ENCODE measurements around the gene ARPC1A.
"Not testable (repeated sequence)": the region's sequence is repeated elsewhere in the genome, so short reads cannot be mapped to it uniquely, and the experiment has no call there.

The ARPC1A gene

DNA sequence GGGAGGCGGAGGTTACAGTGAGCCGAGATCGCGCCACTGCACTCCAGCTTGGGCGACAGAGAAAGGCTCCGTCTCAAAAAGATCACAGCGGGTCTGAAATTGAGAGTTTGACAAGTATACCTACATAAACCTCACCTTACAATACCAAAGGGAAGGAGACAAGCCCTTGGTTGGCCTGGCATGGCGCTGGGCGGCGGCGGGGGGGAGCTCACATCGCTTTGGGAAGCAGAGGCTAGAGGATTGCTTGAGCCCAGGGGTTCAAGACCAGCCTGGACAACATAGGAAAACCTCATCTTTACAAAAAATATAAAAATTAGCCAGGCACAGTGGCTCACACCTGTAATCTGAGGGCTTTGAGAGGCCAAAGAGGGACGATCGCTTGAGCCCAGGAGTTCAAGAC, 1.1 kb upstream of the ARPC1A start:
- DNase-seq = no peak

DNA sequence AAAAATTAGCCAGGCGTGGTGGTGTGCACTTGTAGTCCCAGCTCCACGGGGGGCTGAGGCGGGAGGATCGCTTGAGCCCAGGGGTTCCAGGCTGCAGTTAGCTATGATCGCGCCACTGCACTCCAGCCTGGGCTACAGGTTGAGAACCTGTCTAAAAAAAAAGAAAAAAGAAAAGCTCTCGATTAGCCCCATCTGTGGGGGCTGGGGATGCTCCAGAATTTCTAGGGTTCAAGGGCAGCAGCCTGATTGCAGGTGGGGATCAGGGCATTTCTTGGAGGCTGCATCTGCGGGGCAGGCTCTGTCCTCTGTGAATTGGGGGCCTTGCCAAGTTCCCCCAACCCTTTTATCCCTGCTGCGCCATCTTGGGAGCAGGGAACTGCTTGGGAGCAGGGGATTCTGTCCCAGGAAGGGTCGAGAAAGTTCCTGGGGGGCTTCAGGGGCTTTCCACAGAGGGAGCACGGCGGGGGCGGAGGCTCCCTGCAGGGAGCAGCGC, 651 bp upstream of the ARPC1A start:
- no peak for DNase-seq

DNA sequence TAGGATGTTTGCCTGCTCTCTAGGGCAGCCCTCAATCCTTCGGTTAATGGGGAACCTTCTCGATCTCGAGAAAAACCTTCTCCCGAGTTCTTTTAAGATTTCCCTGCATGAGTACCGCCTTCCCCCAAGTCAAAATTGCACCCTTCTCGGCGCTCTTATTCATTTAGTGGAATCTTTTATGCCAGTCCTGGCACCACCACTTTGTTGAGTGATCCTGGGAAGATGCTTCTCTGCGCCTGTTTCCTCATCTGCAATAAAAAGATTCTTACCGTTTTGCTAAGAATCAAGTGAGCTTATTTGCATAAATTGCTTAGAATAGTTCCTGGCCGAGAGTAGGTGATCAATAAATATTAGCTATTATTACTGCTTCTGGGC, 697 bp downstream of the ARPC1A start:
- no peak for DNase-seq

DNA sequence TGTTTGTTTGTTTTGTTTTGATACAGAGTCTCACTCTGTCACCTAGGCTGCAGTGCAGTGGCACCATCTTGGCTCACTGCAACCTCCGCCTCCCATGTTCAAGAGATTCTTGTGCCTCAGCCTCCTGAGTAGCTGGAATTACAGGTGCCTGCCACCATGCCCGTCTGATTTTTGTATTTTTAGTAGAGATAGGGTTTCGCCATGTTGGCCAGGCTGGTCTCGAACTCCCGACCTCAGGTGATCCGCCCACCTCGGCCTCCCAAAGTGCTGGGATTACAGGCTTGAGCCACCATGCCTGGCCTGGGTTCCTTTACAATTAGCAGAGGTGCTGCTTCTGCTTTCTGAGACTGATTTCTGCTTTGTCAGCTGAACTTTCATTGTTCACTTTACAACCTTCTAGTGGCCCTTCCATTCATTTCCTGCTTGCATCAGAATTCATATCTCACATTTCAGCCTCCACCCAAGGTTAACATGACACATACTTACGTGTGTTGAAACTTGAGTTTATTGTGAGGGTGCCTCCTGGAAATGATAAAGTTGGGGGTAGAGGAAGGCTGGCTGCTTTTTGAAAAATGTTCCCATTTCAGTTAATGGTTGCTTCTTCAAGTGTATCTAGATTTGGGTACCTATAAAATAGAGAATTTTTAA, 4.7 kb downstream of the ARPC1A start:
- DNase-seq = peak; percentile 82

DNA sequence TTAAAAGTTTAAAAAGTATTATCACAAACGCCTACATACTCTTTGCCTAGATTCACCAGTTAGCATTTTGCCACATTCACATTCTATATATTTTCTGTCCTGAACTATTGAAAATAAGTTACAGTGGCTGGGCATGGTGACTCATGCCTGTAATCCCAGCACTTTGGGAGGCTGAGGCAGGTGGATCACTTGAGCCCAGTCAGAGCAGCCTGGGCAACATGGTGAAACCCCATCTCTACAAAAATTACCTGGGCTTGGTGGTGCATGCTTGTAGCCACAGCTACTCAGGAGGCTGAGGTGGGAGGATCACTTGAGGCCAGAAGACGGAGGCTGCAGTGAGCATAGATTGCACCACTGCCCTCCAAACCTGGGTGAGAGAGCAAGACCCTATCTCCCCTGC, 5.3 kb downstream of the ARPC1A start:
- no peak for DNase-seq

DNA sequence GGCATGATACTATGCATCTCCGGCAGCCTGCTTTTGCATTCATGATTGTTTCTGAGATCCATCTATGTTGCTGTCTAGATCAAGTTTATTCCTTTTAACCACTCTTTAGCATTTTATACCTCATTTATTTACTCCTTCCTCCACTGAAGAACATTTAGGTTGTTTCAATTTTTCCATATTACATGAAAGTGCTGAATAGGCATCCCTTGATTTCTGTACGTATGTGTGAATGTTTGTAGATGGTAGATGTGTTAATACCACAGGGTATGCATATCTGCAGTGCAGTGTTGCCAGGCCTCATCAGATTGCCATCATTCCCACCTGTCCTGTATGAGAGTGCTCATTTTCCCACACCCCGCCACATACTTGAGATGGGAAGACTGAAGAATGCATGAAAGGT, 13.9 kb downstream of the ARPC1A start:
- no peak for DNase-seq

DNA sequence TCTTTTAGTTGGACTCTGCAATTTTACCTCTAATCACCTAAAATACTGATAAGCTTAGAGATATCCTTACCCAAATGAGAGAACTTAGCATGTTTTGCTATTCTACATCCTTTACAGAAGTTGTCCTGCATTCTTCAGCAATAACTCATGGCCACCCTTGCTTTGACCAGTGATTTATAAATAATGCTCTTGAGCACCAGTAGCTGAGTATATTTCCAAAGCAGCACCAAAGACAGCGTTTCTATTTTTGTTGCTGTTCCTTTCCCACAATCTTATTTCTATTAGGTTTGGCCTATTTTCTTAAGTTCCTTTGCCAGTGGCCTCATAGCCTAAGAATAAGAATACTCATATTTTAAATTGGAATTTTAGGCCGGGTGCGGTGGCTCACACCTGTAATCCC, 15.0 kb downstream of the ARPC1A start:
- no peak for DNase-seq

DNA sequence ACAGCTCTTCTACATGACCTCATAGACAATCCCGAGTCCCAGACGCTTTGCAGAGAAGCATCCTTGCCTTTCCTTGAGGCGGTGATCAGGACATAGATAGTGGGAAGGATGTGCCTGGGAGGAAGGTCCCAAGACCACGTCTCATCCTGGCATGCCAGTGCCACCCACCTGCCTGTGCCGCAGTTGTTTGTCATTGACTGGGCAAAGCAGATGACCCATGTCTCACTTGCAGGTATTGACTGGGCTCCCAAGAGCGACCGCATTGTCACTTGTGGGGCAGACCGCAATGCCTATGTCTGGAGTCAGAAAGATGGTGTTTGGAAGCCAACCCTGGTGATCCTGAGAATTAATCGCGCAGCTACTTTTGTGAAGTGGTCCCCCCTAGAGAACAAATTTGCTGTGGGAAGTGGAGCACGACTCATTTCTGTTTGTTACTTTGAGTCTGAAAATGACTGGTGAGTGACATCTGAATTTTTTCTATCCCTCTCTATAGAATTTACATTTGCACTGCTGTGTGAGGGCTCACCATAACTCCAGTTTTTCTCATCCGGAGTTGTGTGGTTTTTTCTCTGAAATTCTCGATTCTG, 18.5 kb downstream of the ARPC1A start:
- DNase-seq = no peak

DNA sequence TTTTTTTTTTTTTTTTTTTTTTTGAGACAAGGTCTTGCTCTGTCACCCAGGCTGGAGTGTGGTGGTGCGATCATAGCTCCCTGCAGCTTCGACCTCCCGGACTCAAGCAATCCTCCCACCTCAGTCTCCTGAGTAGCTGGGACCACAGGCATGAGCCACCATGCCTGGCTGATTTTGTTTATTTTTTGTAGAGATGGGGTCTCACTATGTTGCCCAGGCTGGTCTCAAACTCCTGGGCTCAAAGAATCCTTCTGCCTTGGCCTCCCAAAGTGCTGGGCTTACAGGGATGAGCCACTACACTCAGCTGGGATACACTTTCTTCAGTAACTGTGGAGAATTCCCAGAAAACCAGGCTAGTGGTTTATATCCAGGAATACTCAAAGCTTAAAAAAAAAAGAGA, 24.9 kb downstream of the ARPC1A start:
- DNase-seq = not testable (repeated sequence)

DNA sequence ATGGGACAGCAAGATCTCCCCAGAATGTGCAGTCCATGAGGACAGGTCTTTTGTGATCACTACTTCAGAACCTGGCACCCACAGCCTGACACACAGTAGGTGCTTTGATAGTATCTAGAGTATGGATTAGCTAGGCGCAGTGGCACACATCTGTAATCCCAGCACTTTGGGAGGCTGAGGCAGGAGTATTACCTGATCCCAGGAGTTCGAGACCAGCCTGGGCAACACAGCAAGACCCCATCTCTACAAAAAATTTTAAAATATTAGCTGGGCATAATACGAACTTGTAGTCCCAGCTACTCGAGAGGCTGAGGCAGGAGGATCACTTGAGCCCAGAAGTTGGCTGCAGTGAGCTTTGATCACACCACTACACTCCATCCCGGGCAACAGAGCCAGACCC, 26.5 kb downstream of the ARPC1A start:
- no peak for DNase-seq

DNA sequence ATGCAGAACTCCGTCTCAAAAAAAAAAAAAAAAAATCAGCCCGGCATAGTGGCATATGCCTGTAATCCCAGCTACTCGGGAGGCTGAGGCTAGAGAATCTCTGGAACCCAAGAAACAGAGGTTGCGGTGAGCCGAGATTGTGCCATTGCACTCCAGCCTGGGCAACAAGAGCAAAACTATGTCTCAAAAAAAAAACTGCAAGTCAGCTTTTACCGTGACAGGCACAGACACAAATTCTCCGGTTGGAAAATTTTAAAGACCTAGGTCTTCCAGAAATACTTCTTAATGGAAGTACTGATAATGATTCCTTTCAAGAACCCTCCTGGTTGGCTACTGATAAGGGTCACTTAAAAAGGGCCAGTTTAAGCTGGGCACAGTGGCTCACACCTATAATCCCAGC, 29.4 kb downstream of the ARPC1A start:
- DNase-seq = no peak

DNA sequence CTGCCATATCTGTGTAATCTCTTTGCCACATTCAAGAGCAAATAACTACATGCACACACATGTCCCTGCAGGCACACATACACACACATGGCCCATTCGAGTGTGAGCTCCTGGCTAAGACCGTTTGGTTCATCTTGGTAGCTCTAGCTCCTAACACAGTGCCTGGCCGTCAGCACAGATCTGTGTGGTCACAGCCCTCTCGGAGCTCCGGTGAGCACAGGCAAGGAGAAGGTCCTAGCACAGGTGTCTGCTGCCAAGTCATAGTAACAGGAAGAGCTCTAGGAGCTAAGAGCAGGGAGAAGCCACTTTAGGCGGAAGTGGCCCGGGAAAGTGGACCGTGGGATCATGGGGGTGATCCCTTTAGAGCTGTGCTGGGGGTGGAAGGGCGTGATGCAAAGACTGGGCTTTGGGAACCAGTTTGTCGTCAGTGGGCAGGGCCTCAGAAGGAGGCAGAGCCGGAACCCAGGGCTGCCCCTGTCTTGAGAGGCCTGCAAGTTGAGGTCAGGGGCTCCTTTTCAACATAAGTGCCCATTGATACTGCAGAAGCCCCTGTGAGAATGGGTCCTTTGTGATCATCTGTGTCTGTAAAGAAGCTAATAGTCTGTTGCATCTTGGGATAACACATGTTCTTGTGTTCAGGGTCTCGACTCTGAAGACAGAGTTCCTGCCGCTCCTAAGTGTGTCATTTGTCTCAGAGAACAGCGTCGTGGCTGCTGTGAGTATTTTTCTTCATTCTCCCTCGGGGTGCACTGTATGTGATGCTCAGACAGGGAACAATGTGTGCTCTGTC, 32.2 kb downstream of the ARPC1A start:
- no peak for DNase-seq

DNA sequence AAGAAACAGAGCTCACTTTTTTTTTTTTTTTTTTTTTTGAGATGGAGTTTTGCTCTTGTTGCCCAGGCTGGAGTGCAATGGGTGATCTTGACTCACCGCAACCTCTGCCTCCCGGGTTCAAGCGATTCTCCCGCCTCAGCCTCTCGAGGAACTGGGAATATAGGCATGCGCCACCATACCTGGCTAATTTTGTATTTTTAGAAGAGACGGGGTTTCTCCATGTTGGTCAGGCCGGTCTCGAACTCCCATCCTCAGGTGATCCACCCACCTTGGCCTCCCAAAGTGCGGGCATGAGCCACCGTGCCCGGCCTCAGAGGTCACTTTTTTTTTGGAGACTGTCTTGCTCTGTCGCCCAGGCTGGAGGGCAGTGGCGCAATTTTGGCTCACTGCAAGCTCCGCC, 32.8 kb downstream of the ARPC1A start:
- not testable (repeated sequence) for DNase-seq

DNA sequence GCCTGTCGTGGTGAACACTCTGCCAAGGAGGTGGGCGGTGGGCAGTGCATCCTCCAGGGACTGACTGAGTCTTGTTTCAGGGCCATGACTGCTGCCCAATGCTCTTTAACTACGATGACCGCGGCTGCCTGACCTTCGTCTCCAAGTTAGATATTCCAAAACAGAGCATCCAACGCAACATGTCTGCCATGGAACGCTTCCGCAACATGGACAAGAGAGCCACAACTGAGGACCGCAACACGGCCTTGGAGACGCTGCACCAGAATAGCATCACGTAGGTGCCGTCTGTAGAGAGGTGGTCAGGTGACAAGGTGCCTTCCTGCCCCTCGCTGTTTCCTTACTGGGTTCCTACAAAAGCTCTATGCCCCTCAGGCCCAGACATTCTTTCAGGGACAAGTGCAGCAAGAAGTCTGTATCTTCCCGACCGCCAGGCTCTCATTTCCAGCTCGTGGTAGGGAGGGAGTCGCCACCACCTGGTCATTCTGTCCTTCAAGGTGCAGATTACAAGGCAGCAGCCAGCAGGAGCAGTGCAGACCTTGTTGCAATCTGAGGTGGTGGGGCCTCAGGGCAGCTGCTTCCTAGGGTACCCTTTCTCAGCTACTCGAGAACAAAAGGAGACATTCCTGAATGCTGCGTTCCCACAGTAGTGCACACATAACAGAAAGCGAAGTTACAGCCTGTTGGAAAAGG, 33.9 kb downstream of the ARPC1A start:
- DNase-seq = no peak

DNA sequence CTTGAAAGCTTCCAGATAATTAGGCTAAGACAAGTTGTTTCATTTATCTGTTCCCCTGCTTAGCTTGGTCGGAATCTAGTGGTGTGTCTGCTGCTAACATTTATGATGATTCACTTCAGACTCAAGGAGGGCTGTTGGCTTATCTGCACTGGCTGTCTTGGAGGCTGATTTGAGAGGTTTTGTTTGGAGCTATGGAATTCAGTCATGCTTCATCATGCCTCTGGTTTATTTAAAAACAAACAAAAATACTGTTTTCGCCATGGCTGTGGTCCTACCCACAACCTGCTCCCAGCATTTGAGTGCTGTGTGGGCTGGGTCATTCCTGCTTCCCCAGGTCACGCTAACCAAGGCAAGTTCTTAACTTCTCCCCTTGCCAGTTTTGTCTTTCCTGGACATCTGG, 37.1 kb downstream of the ARPC1A start:
- peak; percentile 32 for DNase-seq

DNA sequence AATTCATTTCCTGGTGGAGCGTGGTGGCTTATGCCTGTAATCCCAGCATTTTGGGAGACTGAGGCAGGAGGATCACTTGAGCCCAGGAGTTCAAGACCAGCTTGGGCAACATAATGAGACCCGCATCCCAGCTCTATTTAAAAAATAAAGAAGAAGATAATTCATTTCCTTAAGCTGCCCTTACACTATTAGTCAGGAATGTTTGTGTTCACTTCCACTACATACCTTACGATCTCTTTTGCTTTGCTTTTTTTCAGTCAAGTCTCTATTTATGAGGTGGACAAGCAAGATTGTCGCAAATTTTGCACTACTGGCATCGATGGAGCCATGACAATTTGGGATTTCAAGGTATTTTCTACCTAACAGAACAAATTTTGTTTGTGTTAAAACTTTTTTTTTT, 37.6 kb downstream of the ARPC1A start:
- DNase-seq = no peak

DNA sequence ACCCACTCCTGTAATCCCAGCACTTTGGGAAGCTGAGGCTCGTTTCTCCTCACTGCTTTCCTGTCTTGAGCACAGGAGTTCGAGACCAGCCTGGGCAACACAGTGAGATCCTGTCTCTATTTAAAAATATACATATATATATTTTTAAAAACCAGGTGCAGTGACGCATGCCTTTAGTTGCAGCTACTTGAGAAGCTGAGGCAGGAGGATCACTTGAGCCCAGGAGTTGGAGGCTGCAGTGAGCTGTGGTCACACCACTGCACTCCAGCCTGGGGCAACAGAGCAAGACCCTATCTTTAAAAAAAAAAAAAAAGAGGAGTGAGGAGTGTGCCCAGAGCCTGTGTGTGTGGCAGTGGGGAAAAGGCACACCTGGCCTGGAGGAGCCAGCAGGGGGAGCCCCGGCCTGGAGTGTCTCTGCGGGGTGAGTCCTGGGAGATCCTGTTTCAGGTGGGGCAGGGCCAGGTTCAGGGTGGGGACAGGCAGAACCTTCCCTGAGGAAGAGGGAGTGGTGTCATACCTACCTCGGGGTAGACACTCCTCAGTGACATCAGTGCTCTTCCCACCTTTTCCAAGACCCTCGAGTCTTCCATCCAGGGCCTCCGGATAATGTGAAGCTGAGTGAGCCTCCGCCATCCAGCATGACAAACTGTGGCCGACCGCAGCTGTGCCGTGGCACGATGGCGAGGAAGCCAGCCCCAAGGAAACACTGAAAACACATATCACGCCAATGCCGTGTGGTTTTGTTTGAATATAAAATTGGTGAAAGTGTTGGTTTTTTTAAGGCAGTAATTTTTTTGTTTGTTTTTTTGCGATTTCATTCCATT, 39.8 kb downstream of the ARPC1A start:
- no peak for DNase-seq

DNA sequence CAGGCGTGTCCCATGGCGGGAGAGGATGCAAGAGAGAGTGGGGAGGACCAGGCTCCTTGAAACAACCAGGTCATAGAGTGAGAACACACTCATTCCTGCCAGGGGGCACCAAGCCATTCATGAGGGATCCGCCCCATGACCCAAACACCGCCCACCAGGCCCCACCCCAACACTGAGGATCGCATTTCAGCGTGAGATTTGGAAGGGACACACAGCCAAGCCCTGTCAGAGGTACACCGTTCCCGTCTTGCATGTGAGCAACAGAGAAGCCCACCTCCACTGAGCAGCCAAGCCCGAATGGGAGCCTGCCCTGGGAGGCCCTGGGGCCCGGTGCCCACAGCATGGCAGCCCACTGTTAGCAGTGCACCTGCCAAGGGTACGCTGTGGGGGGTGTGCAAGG, 40.9 kb downstream of the ARPC1A start:
- DNase-seq = no peak

DNA sequence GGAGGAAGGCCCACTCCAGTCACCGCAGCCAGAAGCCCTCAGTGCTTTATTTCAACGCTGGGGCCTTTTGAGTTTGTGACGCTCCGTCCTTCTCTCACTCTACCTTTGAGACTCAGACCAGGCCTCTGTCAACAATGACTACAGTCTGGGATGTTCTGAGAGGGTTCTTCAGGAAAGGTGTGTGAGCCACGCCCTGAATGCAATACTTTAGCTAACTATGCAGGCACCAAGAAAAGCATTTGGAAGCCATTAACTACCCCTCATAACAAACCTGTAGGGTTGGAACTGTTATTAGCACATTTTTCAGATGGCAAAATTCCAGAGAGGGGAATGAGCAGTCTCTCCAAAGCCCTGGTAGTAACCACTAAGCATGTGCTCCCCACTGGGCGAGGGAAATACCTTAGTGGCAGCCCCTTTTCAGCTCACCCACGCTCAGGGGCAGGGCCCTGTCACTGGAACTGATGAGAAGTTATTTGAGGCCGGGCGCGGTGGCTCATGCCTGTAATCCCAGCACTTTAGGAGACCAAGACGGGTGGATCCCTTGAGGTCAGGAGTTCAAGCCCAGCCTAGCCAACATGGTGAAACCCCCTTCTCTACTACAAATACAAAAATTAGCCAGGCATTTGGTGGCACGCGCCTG, 43.2 kb downstream of the ARPC1A start:
- peak; percentile 26 for DNase-seq

DNA sequence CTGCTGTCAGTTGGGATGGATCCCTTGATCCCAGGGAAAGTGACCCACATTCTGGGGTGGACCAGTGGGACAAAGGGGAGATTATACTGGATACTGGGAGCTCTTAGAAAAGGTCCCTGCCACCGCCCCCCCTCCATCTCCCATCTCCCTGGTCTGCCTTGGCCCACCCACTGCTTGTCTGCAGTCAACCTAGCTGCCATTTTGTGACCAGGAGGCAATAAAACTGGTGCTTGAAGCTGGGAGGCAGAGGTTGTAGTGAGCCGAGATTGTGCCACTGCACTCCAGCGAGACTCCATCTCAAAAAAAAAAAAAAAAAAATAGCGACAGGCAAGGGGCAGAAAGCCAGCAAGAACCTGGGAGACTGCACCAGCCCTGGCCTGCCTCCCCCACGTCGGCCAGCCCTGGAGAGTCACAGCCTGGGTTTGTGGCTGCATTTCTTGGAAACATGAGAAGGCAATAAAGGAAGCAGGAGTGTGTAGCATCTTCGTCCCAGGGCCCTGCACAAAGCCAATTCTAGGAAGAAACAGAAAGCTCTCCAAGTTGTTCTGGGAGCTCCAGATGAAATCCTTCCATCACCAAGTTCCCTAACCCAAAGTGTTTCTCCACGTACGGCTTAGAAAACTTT, 44.2 kb downstream of the ARPC1A start:
- DNase-seq = peak; percentile 67

DNA sequence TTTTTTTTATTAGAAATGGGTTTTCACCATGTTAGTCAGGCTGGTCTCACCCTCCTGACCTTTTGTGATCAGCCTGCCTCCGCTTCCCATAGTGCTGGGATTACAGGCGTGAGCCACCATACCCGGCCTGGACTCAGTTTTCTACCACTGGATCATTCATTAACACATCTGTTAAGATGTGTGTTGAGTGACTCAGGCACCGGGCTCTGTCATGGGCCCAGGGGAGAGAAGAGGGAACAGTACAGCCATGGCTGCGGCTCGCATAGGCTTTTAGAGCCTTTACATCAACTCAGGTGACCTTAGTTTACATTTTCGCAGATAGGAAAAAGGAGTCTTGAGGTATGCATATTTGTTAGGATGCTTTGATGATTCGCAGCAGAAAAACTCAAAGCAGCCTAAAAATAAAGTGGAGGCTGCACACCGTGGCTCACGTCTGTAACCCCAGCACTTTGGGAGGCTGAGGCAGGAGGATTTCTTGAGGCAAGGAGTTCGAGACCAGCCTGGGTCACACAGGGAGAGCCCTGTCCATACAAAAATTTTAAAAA, 45.8 kb downstream of the ARPC1A start:
- peak; percentile 27 for DNase-seq
